DND-41 (cell line): Measurements from ENCODE around the gene CDH16.

Experiments
- ATAC-seq: fragments of 200-7000 bp; cut with Tn5 transposase; 3 replicates; pipeline ENCODE4 v1.9.1; 2021; ENCODE audit warnings: low read depth; ENCODE audit not compliant: insufficient read depth
- DNase-seq: peaks from one replicate; pipeline ENCODE4 v3.0.0-alpha.2; 2020
- H2AFZ ChIP-seq: 2 replicates; pipeline ENCODE4 v1.6.0; 2012; ENCODE audit warnings: low read depth, low read length
- H3K27ac ChIP-seq: 2 replicates; pipeline ENCODE4 v1.5.1; 2012; ENCODE audit warnings: low read length, inconsistent platforms
- H3K27me3 ChIP-seq: fragments of 200-600 bp; sonication (generic); 2 replicates; pipeline ENCODE4 v1.6.0; 2012; ENCODE audit warnings: low read length, mild to moderate bottlenecking, inconsistent platforms; ENCODE audit not compliant: insufficient read depth, poor library complexity
- H3K36me3 ChIP-seq: 2 replicates; pipeline ENCODE4 v1.5.1; 2012; ENCODE audit warnings: low read length, inconsistent platforms; ENCODE audit not compliant: insufficient read depth
- H3K4me1 ChIP-seq: 2 replicates; pipeline ENCODE4 v1.5.1; 2012; ENCODE audit warnings: mild to moderate bottlenecking, low read length; ENCODE audit not compliant: insufficient read depth
- H3K4me2 ChIP-seq: 2 replicates; pipeline ENCODE4 v1.6.0; 2012; ENCODE audit warnings: mild to moderate bottlenecking, moderate library complexity, low read length, inconsistent platforms; ENCODE audit not compliant: insufficient read depth
- H3K4me3 ChIP-seq, 2 experiments: fragments of 200-600 bp in 1 of 2; shearing (Covaris generic) in 1 of 2; 2 replicates each; pipeline ENCODE4 v1.5.1; 2012 to 2016; ENCODE audit warnings: inconsistent platforms in 2 of 2, low read length in 2 of 2, mild to moderate bottlenecking in 2 of 2, low read depth in 1 of 2, moderate library complexity in 1 of 2
- H3K79me2 ChIP-seq: 2 replicates; pipeline ENCODE4 v1.6.0; 2012; ENCODE audit warnings: low read length, inconsistent platforms; ENCODE audit not compliant: insufficient read depth
- H3K9ac ChIP-seq: 2 replicates; pipeline ENCODE4 v1.6.0; 2012; ENCODE audit warnings: low read depth, mild to moderate bottlenecking, inconsistent platforms, low read length, moderate library complexity
- H3K9me3 ChIP-seq: 2 replicates; pipeline ENCODE4 v1.5.1; 2012; ENCODE audit warnings: low read length, moderate library complexity, mild to moderate bottlenecking, inconsistent platforms; ENCODE audit not compliant: insufficient read depth, severe bottlenecking
- H4K20me1 ChIP-seq: 2 replicates; pipeline ENCODE4 v1.6.0; 2012; ENCODE audit warnings: low read length; ENCODE audit not compliant: insufficient read depth
- EZH2 ChIP-seq: IDR thresholded peaks from 3 replicates; pipeline ENCODE4 v1.6.1; 2012; ENCODE audit warnings: borderline replicate concordance, low read depth, mild to moderate bottlenecking, moderate library complexity, low read length, inconsistent platforms; ENCODE audit not compliant: severe bottlenecking
- TF ChIP-seq, protein P1 (sequence below): IDR thresholded peaks from 2 replicates; pipeline ENCODE4 v1.5.1; 2012; ENCODE audit warnings: borderline replicate concordance, low read length, moderate library complexity, mild to moderate bottlenecking; ENCODE audit not compliant: poor library complexity, severe bottlenecking; ENCODE audit errors: extremely low read depth

CDH16 gene

DNA sequence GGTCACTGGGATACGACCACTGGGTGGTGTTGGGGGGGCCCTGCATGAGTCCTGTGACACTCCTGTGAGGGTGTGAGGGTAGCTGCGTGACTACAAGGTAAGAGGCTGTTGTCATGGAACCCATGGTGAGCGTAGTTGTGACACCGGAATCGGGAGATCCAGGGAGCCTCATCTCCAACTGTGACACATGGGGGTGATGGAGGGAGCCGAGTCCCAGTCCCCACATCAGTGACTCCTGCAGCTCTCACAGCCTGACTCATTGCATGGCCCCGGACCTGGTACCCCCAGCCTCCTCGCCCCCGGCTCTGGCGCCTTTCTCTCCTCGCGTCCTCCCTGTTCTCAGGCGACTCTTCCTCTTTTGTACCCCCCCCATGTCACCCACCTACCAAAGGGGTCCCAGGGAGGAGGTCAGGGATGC is 14.2 kb downstream of the CDH16 start:
- no peak for DNase-seq
- Histone ChIP-seq H3K4me2 (no peak overlapping the region), H3K9me3 (no peaks in the 10 kb centered on the region), H4K20me1 (no peaks in the 10 kb centered on the region), H3K9ac (no peak overlapping the region), H3K36me3 (no peaks in the 10 kb centered on the region), H3K27ac (no peak overlapping the region), H2AFZ (no peak overlapping the region), H3K27me3 (no peaks in the 10 kb centered on the region), H3K4me1 (no peaks in the 10 kb centered on the region), H3K4me3 (no peak overlapping the region), H3K79me2 (no peaks in the 10 kb centered on the region)
- no peak for ATAC-seq
- TF ChIP-seq, protein P1, sequence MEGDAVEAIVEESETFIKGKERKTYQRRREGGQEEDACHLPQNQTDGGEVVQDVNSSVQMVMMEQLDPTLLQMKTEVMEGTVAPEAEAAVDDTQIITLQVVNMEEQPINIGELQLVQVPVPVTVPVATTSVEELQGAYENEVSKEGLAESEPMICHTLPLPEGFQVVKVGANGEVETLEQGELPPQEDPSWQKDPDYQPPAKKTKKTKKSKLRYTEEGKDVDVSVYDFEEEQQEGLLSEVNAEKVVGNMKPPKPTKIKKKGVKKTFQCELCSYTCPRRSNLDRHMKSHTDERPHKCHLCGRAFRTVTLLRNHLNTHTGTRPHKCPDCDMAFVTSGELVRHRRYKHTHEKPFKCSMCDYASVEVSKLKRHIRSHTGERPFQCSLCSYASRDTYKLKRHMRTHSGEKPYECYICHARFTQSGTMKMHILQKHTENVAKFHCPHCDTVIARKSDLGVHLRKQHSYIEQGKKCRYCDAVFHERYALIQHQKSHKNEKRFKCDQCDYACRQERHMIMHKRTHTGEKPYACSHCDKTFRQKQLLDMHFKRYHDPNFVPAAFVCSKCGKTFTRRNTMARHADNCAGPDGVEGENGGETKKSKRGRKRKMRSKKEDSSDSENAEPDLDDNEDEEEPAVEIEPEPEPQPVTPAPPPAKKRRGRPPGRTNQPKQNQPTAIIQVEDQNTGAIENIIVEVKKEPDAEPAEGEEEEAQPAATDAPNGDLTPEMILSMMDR: no peak
- no peak for TF ChIP-seq EZH2

DNA sequence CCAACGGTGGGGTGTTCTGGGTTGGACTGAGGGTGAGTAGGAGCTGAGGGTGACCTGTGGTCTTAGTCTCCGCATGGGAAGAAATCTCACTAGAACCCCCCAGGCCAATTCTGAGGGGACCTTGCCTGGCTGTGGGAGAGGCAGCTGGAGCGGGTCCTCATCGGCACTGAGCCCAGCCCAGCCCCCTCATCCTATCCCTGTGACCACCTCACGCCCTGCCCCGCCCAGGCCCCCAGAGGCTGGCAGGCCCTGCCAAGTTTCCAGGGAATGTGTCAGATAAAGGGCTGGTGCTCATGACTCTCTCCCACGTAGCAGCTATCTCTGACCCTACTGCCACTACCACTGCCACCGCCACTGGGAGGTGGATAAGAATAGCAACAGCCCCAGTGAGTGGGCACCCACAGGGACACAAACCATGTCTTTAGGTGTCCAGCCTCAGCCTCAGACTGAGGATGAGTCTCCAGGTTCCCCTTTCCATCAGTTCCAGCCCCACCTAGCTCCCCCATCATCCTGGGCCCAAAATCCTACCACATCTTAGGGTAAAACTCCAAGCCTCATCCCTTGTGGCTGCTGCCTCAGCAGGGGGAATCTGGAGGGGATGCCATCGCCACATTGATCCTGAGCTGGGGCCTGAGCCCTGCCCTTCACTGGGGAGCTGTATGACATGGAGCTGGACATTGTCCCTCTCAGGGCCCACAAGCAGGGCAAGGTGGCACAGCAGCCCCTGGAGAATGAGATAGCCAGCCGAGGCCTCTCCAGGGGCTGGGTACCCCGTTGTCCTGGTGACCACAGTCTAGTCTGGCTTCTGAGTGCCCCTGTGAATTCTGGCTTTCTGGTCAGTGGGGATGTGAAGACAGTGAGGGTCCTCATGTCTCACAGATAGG is 14.9 kb downstream of the CDH16 start:
- Histone ChIP-seq H3K9me3 (no peaks in the 10 kb centered on the region), H3K27me3 (no peaks in the 10 kb centered on the region), H3K79me2 (no peaks in the 10 kb centered on the region), H3K4me1 (no peaks in the 10 kb centered on the region), H3K4me3 (no peak overlapping the region), H2AFZ (no peak overlapping the region), H3K4me2 (no peak overlapping the region), H3K27ac (no peak overlapping the region), H4K20me1 (no peaks in the 10 kb centered on the region), H3K9ac (no peak overlapping the region), H3K36me3 (no peaks in the 10 kb centered on the region)
- DNase-seq: no peak
- no peak for ATAC-seq
- no peak for TF ChIP-seq EZH2
- TF ChIP-seq, protein P1: no peak

GRCh38 chr16:66902648-66903543 is 15.8 kb downstream of the CDH16 start:
- DNase-seq: no peak
- no peaks in the 10 kb centered on the region for H3K36me3 ChIP-seq
- ATAC-seq: no peak
- TF ChIP-seq EZH2: no peak
- TF ChIP-seq, protein P1: no peak
- no peak overlapping the region for H3K9ac ChIP-seq
- H3K27ac ChIP-seq: no peak overlapping the region
- no peaks in the 10 kb centered on the region for H3K9me3 ChIP-seq
- no peak overlapping the region for H3K4me3 ChIP-seq
- H3K27me3 ChIP-seq: no peaks in the 10 kb centered on the region
- H3K79me2 ChIP-seq: no peaks in the 10 kb centered on the region
- H3K4me1 ChIP-seq: no peaks in the 10 kb centered on the region
- no peaks in the 10 kb centered on the region for H4K20me1 ChIP-seq
- H2AFZ ChIP-seq: no peak overlapping the region
- H3K4me2 ChIP-seq: no peak overlapping the region
